ENCODE results near the gene MRTFA.
"Not testable (repeated sequence)": the region's sequence is repeated elsewhere in the genome, so short reads cannot be mapped to it uniquely, and the experiment has no call there.

Gene MRTFA

GRCh38 chr22:40594346-40594745 lies 42.2 kb downstream of the MRTFA start:
- no peak for DNase-seq

GRCh38 chr22:40593460-40594273 lies 42.9 kb downstream of the MRTFA start:
- no peak for DNase-seq

GRCh38 chr22:40592352-40593113 lies 44.0 kb downstream of the MRTFA start:
- DNase-seq, result no peak

- DNase-seq, result no peak
Observed at GRCh38 chr22:40588726-40589125, 47.8 kb downstream of the MRTFA start.

- DNase-seq, result no peak
Observed at GRCh38 chr22:40586781-40587180, 49.7 kb downstream of the MRTFA start.

- no peak for DNase-seq
Observed at GRCh38 chr22:40585310-40585751, 51.2 kb downstream of the MRTFA start.

- not testable (repeated sequence) for DNase-seq
Observed at GRCh38 chr22:40584766-40585165, 51.8 kb downstream of the MRTFA start.

GRCh38 chr22:40583053-40583741 lies 53.3 kb downstream of the MRTFA start:
- DNase-seq, result no peak

- no peak for DNase-seq
Observed at GRCh38 chr22:40582063-40582462, 54.5 kb downstream of the MRTFA start.

- no peak for DNase-seq
Observed at GRCh38 chr22:40580631-40581030, 55.9 kb downstream of the MRTFA start.

GRCh38 chr22:40578171-40578570 lies 58.3 kb downstream of the MRTFA start:
- DNase-seq, result no peak

GRCh38 chr22:40572976-40573375 lies 63.5 kb downstream of the MRTFA start:
- DNase-seq, result no peak

- no peak for DNase-seq
Observed at GRCh38 chr22:40571887-40572286, 64.6 kb downstream of the MRTFA start.

- no peak for DNase-seq
Observed at GRCh38 chr22:40567626-40568328, 68.7 kb downstream of the MRTFA start.

- no peak for DNase-seq
Observed at GRCh38 chr22:40567106-40567505, 69.4 kb downstream of the MRTFA start.

GRCh38 chr22:40560994-40561515 lies 75.5 kb downstream of the MRTFA start:
- no peak for DNase-seq

GRCh38 chr22:40560551-40560950 lies 76.0 kb downstream of the MRTFA start:
- no peak for DNase-seq

GRCh38 chr22:40557972-40558371 lies 78.5 kb downstream of the MRTFA start:
- no peak for DNase-seq

GRCh38 chr22:40556641-40557040 lies 79.9 kb downstream of the MRTFA start:
- DNase-seq, result no peak

GRCh38 chr22:40554023-40554422 lies 82.5 kb downstream of the MRTFA start:
- not testable (repeated sequence) for DNase-seq

GRCh38 chr22:40553014-40553554 lies 83.4 kb downstream of the MRTFA start:
- DNase-seq, result no peak

GRCh38 chr22:40552070-40552469 lies 84.4 kb downstream of the MRTFA start:
- no peak for DNase-seq
